ENCODE data around the gene DCT. TPM values are rescaled to one million over a fixed set of nuclear protein-coding genes. Genes with fewer than 3 reads are reported as not detected.

Gene DCT
- total and polyA plus RNA-seq, 2 donors (not counting 3 experiments of a cell fraction or from before 2014, with no cell fraction given) = not detected

DNA sequence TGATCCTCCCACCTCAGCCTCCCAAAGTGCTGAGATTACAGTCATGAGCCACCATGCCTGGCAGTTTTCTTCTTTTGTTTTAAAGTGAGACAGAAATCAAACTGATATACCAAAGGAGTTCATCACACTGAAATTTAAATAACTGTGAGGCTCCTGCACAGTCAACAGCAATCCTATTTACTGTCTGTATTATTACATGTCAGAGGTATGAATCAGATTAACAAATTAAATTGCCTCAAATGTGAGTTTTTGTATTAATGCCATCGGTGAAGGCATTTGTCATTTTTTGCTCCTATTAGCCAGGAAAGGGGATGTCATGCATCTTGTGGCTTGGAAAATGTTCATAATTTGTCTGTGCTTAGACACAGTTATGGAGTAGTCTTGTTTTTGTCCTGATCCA is 20.4 kb downstream of the DCT start:
- no peak overlapping the region for H3K27ac ChIP-seq (ENCODE audit: insufficient read depth, low read depth, low read length)
- H3K9ac ChIP-seq (replicated peaks; ENCODE audit: extremely low read depth, insufficient read depth, low read length) = no peak overlapping the region
- no peak overlapping the region for H3K4me2 ChIP-seq (ENCODE audit: insufficient read depth, low read length)
- intact Hi-C loops (cut with micrococcal nuclease) = no loop called here
- CTCF ChIA-PET = no interaction called here
- no peaks in the 10 kb centered on the region for H3K9me3 ChIP-seq (replicated peaks; ENCODE audit: control insufficient read depth, insufficient read depth, low read length)
- dilution Hi-C loops (cut with MboI; ENCODE audit: extremely low pct_ligation_motif_present, low sequenced_read_pairs) = no loop called here
- no peaks in the 10 kb centered on the region for H3K4me1 ChIP-seq (ENCODE audit: control insufficient read depth, extremely low read depth, insufficient read depth, low read length)
- POLR2A ChIA-PET = no interaction called here
- FAIRE-seq (no peak), DNase-seq (ENCODE audit: low read depth, low spot score) (no peak)
- H3K79me2 ChIP-seq (ENCODE audit: control insufficient read depth, insufficient read depth, low read length) = no peaks in the 10 kb centered on the region
- no peaks in the 10 kb centered on the region for H4K20me1 ChIP-seq (replicated peaks; ENCODE audit: control insufficient read depth, extremely low read depth, insufficient read depth, low read length)
- H3K27me3 ChIP-seq (ENCODE audit: control insufficient read depth in 2 of 2, insufficient read depth in 2 of 2, low read length in 2 of 2) = no peaks in the 10 kb centered on the region
- TF ChIP-seq MYC (IDR thresholded peaks at IDR 0.05; ENCODE audit: low read depth, low read length) (no peak), CTCF (IDR thresholded peaks at IDR 0.05; ENCODE audit: extremely low read depth in 1 of 2, insufficient read depth in 1 of 2, low read depth in 1 of 2, low read length in 2 of 2) (no peak), FOS (IDR thresholded peaks at IDR 0.05; ENCODE audit: borderline replicate concordance, insufficient read depth, low read length) (no peak), EZH2 (IDR thresholded peaks at IDR 0.05; ENCODE audit: borderline replicate concordance, low read depth, low read length, severe bottlenecking) (no peak), POLR2AphosphoS5 (IDR thresholded peaks at IDR 0.05; ENCODE audit: insufficient read depth, low read depth, low read length) (no peak)
- no TSS peak for BruUV-seq (replicated peaks)
- no peak overlapping the region for H2AFZ ChIP-seq (ENCODE audit: low read depth, low read length)
- no peak overlapping the region for H3K4me3 ChIP-seq (replicated peaks in 1 of 3; ENCODE audit: insufficient read depth in 1 of 3, low read depth in 1 of 3, low read length in 3 of 3)
- no peaks in the 10 kb centered on the region for H3K36me3 ChIP-seq (ENCODE audit: control insufficient read depth in 2 of 2, extremely low read depth in 1 of 2, insufficient read depth in 2 of 2, low read length in 2 of 2)
- no peaks in the 10 kb centered on the region for H3K9me1 ChIP-seq (replicated peaks; ENCODE audit: control insufficient read depth, extremely low read depth, insufficient read depth, low read length)

- DNase-seq (ENCODE audit: low read depth, low spot score) = no peak
- H4K20me1 ChIP-seq (replicated peaks; ENCODE audit: control insufficient read depth, extremely low read depth, insufficient read depth, low read length) = no peaks in the 10 kb centered on the region
- H3K4me1 ChIP-seq (ENCODE audit: control insufficient read depth, extremely low read depth, insufficient read depth, low read length) = no peaks in the 10 kb centered on the region
- no peak overlapping the region for H3K4me3 ChIP-seq (replicated peaks in 1 of 3; ENCODE audit: insufficient read depth in 1 of 3, low read depth in 1 of 3, low read length in 3 of 3)
- FAIRE-seq = no peak
- BruUV-seq (replicated peaks) = no TSS peak
- H3K9ac ChIP-seq (replicated peaks; ENCODE audit: extremely low read depth, insufficient read depth, low read length) = no peak overlapping the region
- intact Hi-C loops (cut with micrococcal nuclease) (no loop called here), dilution Hi-C loops (cut with MboI; ENCODE audit: extremely low pct_ligation_motif_present, low sequenced_read_pairs) (no loop called here)
- H3K27me3 ChIP-seq (ENCODE audit: control insufficient read depth in 2 of 2, insufficient read depth in 2 of 2, low read length in 2 of 2) = no peaks in the 10 kb centered on the region
- no peak for TF ChIP-seq GATA2 (IDR thresholded peaks at IDR 0.05; ENCODE audit: insufficient read depth, insufficient read length, low read depth, low read length)
- TF ChIP-seq POLR2AphosphoS5 (IDR thresholded peaks at IDR 0.05; ENCODE audit: insufficient read depth, low read depth, low read length) = no peak
- TF ChIP-seq, protein P1, sequence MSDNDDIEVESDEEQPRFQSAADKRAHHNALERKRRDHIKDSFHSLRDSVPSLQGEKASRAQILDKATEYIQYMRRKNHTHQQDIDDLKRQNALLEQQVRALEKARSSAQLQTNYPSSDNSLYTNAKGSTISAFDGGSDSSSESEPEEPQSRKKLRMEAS (IDR thresholded peaks at IDR 0.05; ENCODE audit: insufficient read depth, insufficient read length) = no peak
- TF ChIP-seq POLR2A (IDR thresholded peaks at IDR 0.05; ENCODE audit: low read depth, low read length) = no peak
- no peak for TF ChIP-seq EZH2 (IDR thresholded peaks at IDR 0.05; ENCODE audit: borderline replicate concordance, low read depth, low read length, severe bottlenecking)
- no peak for TF ChIP-seq MYC (IDR thresholded peaks at IDR 0.05; ENCODE audit: low read depth, low read length)
- TF ChIP-seq FOS (IDR thresholded peaks at IDR 0.05; ENCODE audit: borderline replicate concordance, insufficient read depth, low read length) = no peak
- no peak for TF ChIP-seq CTCF (IDR thresholded peaks at IDR 0.05; ENCODE audit: extremely low read depth in 1 of 2, insufficient read depth in 1 of 2, low read depth in 1 of 2, low read length in 2 of 2)
- no peak for TF ChIP-seq JUN (IDR thresholded peaks at IDR 0.05; ENCODE audit: borderline replicate concordance, insufficient read depth, insufficient read length, low read depth)
- H3K9me3 ChIP-seq (replicated peaks; ENCODE audit: control insufficient read depth, insufficient read depth, low read length) = no peaks in the 10 kb centered on the region
- no peak overlapping the region for H2AFZ ChIP-seq (ENCODE audit: low read depth, low read length)
- H3K27ac ChIP-seq (ENCODE audit: insufficient read depth, low read depth, low read length) = no peak overlapping the region
- no peak overlapping the region for H3K4me2 ChIP-seq (ENCODE audit: insufficient read depth, low read length)
- H3K79me2 ChIP-seq (ENCODE audit: control insufficient read depth, insufficient read depth, low read length) = no peaks in the 10 kb centered on the region
- no peaks in the 10 kb centered on the region for H3K9me1 ChIP-seq (replicated peaks; ENCODE audit: control insufficient read depth, extremely low read depth, insufficient read depth, low read length)
- no peaks in the 10 kb centered on the region for H3K36me3 ChIP-seq (ENCODE audit: control insufficient read depth in 2 of 2, extremely low read depth in 1 of 2, insufficient read depth in 2 of 2, low read length in 2 of 2)
- ChIA-PET POLR2A (no interaction called here), CTCF (interaction anchor here (2.2 kb wide), 1 partner anchor 20 kb away, joined by 9 read pairs; no protein-coding TSS in a partner anchor)
These were observed 24.1 kb downstream of the DCT start for GRCh38 chr13:94455414-94455813.

Data from endothelial cell of umbilical vein (primary cell).